Skin of body (tissue), 2 donors: Measurements from ENCODE around the gene ZEB1. TPM values are rescaled to one million over a fixed set of nuclear protein-coding genes. Genes with fewer than 3 reads are reported as not detected.
"Not testable (repeated sequence)": the region's sequence is repeated elsewhere in the genome, so short reads cannot be mapped to it uniquely, and the experiment has no call there.

Experiments
- DNase-seq: peaks from one replicate; lab custom pipeline; 2025; lab: John Stamatoyannopoulos, UW
- total RNA-seq: library from RNA; depleted of rRNA; stranded (reverse); fragments of >200 nt; gene quantifications from one replicate; pipeline ENCODE4 v1.2.3, GENCODE V29; 2014

Gene ZEB1
- total RNA-seq, 1 donor from 2014 or later, result 70.4 TPM

DNA sequence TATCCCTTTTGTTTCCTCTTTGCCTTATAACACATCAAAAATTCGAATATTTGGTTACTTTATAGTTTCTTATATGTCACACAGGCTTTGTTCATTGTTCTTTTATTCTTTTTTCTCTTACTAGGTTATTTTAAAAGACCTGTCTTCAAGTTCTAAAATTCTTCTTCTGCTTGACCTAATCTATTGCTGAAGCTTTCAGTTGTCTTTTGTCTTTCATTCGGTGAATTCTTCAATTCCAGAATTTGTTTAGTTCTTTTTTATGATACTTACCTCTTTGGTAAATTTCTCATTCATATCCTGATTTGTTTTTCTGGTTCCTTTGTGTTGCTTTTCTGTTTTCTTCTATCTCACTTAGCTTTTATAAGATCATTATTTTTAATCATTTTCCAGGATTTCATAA is 188.4 kb downstream of the ZEB1 start:
- no peak for DNase-seq

GRCh38 chr10:31508234-31508633 is 189.2 kb downstream of the ZEB1 start:
- no peak for DNase-seq

DNA sequence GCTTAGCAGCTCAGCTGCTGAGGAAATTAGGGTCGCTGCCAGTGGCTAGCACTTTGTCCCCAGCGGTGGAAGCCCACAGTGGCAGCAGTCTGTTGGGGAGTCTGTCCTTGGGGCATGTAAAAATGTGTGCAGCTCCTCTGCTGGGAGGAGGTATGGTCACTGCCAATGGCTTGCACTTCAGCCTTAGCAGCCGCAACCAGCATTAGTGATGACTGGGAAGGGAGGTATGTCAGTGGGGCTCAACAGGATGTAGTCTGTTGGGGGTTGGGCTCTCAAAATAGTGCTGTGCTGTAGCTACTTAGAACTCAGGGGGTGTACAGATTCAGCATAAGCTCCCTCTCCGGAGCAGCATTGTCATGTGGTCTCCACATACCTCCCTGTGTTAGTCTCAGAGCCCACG is 189.9 kb downstream of the ZEB1 start:
- no peak for DNase-seq

DNA sequence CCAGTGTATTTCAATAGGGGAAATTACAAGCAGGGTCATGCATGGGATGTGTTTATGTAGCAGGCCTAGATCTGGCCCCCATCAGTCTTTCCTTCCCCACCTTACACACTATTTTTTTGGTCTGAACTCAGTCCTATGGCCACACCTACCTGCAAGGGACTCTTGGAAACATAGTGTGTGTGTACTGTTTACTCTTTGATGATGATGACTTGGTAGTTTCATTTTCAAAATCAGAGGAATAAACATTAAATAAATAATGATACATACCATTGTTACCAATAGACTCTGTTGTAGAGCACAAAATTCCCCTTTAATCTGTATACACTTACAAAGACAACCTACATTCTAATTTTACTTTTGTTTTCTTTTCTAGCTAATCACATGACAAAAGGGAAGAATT is 191.0 kb downstream of the ZEB1 start:
- DNase-seq, result no peak

GRCh38 chr10:31515116-31515515 is 196.1 kb downstream of the ZEB1 start:
- DNase-seq, result no peak

- DNase-seq, result no peak
These were observed 196.9 kb downstream of the ZEB1 start for GRCh38 chr10:31515819-31516402.

- no peak for DNase-seq
These were observed 202.2 kb downstream of the ZEB1 start for GRCh38 chr10:31520986-31521831.

DNA sequence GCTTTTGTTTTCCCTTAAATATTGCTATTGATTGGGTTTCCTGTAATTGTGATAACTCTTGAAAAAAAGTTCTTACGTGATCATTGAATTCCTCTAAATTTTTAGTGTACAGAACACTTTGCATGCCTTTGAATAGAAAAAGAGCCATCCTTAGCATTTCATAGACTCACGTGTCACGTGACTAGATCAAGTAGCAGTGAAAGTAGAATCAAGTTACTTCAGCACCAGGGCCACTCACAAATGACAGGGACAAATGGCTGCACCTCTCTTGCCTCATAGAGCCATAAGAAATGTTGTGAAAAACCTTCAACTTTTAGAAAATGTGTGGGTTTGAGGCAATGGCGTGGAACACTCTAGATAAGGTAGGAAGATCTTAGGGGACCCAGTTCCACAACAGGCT is 203.8 kb downstream of the ZEB1 start:
- DNase-seq, result no peak

GRCh38 chr10:31524460-31524859 is 205.4 kb downstream of the ZEB1 start:
- no peak for DNase-seq

- no peak for DNase-seq
These were observed 207.2 kb downstream of the ZEB1 start for GRCh38 chr10:31526178-31526577.

GRCh38 chr10:31526681-31527080 is 207.7 kb downstream of the ZEB1 start:
- no peak for DNase-seq

DNA sequence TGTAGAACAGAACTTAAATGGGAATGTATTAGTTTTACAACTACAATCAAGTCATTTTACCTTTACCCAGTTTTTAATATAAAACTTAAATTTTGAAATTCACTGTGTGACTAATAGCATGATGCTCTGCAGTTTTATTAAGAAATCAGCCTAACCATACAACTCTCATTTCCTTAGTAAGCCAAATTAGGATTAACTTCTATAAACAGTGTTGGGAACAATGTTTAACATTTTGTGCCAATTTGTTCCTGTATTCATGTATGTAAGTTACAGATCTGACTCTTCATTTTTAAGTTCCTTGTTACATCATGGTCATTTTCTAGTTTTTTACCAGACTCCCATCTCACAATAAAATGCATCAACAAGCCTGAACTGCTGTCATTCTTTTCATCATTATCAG is 209.8 kb downstream of the ZEB1 start:
- no peak for DNase-seq

GRCh38 chr10:31536302-31536701 is 217.3 kb downstream of the ZEB1 start:
- DNase-seq, result peak; percentile 18

- DNase-seq, result peak; percentile 91
These were observed 230.9 kb downstream of the ZEB1 start for GRCh38 chr10:31549896-31550295.

DNA sequence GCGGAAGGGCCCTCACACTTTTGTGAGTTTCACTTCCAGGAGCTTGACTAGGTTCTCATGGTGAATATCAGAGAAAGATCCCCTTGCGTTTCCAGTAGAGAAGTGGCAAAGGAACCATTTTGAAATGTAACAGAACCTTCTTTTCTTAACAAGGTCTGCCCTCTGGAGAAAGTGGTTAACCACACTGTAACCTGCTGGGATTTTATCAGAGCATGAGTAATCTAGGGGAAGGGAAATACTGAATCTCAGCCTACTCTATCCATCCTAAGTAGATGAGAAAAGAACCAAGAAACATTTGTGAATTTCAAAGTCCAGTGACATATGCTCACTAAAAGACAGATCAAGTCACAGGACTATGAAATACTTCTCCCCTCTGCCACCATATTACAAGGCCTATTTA is 235.5 kb downstream of the ZEB1 start:
- DNase-seq, result no peak

DNA sequence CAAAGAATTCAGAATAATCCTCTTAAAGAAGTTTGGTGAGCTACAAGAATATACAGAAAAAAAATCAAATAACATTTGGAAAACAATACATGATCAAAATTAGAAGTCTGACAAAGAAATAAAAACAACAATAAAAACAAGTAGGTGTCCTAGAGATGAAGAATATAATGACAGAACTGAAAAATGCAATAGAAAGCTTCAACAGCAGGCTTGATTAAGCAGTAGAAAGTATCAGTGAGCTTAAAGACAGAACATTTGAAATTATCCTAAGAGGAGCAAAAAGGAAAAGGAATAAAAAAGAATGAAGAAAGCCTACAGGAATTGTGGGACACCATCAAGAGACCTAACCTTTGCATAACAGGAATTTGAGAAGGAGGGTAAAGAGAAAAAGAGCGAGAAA is 238.8 kb downstream of the ZEB1 start:
- DNase-seq, result no peak

DNA sequence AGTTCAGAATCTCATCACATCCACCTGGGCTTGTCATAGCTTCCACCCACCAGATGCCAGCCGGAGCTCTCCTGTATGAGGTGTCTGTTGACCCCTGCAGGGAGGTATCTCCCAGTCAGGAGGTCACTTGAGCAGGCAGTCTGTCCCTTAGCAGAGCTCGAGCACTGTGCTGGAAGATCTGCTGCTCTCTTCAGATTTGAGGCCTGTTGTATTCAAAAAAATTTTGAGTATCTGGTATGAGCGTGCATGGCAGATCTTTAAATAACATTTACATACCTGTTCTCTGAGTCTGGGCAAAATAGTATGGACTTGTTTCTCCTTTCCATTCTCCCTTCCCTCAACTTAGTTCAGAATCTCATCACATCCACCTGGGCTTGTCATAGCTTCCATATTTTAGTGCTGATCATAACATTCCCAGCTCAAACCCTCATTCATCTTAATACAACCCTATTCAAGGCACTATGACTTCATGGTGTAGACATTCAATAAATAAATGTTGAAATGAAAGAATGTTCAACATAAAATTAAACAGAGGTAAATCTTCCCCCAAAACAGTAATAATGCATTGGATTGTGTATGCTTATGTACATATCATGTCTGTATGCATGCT is 249.3 kb downstream of the ZEB1 start:
- DNase-seq, result not testable (repeated sequence)

DNA sequence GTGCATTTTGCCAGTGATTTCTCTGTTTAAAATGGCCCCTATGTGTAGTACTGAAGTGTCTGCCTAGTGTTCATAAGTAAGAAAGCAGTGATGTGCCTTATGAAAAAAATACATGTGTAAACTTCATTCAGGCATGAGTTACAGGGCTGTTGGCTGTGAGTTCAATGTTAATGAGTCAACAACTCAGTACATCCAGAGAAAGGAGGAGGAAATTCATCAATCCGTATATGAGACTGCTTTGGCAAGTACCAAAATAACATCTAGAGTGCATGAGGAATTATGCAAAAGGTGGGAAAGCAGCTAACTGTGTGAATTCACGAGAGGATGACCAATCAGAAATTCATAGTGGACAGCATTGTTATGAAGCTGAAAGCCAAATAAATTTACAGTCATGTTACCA is 255.6 kb downstream of the ZEB1 start:
- DNase-seq, result no peak

DNA sequence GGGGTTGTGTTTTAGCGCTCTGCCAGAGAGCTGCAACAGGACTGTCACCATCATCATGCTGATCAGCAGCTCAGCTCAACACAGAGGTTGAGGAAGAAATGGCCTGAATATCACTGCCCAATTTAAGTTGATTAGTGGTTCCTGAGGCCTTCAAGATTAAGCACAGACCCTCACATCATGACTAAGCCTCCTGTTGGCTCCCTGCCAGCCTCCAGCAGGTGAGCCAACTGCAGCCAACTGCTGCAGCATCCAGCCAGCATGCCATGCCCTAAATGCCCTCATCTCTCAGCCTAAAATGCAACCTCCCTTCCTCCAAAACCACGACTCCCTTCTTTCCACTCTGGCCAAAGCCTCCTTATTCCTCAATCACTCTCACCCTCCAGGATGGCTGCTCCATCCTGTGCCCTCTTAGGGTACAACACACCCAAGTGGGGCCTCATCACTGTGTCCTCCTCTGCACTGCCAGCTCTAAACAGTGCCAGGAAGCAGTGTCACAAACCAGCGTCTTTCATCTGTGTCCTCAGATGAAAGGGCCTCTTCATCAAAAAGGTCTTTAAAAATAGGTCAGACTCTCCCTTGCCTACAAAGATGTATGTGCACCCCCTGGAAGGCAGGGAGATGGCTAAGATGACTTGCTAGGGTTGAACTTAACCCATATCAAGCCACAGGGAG is 259.3 kb downstream of the ZEB1 start:
- no peak for DNase-seq

GRCh38 chr10:31578951-31579350 is 259.9 kb downstream of the ZEB1 start:
- DNase-seq, result no peak
